IMR-90 (cell line): ENCODE data around the gene YWHAG. TPM values are rescaled to one million over a fixed set of nuclear protein-coding genes. Genes with fewer than 3 reads are reported as not detected.

Experiments used
- ATAC-seq: fragments of 200-7000 bp; cut with Tn5 transposase; 2 replicates; pipeline ENCODE4 v1.9.1; 2020; ENCODE audit warnings: low read depth, mild to moderate bottlenecking, moderate library complexity
- BruUV-seq: library from RNA; stranded (reverse); fragments of 400-500 nt; replicated peaks from 2 replicates; lab custom pipeline; 2021; lab: Mats Ljungman, UMichigan
- CTCF ChIA-PET: fragments of 300-600 bp; formaldehyde crosslinking; extraction: SDS; loops from one replicate; lab custom pipeline; 2021; ENCODE audit warnings: antibody characterized with exemption; lab: Yijun Ruan, JAX
- POLR2A ChIA-PET: fragments of 300-600 bp; sonication (Branson Sonifier 250); formaldehyde crosslinking; loops from one replicate; lab custom pipeline; 2022; ENCODE audit warnings: antibody characterized with exemption; ENCODE audit not compliant: unreplicated experiment; lab: Charles Lee
- DNase-seq: peaks from one replicate; pipeline ENCODE4 v3.0.0; 2013
- H2AFZ ChIP-seq: replicated peaks from 2 replicates; pipeline ENCODE3; 2013; ENCODE audit warnings: low read length, mild to moderate bottlenecking; ENCODE audit not compliant: poor library complexity
- H2AK5ac ChIP-seq: 2 replicates; pipeline ENCODE4 v1.6.1; 2013; ENCODE audit warnings: low read depth, low read length, inconsistent platforms
- H2AK9ac ChIP-seq: replicated peaks from 2 replicates; pipeline ENCODE3; 2013; ENCODE audit warnings: mild to moderate bottlenecking, low read depth, low read length, moderate library complexity; ENCODE audit not compliant: poor library complexity
- H2BK120ac ChIP-seq: 2 replicates; pipeline ENCODE4 v1.6.1; 2013; ENCODE audit warnings: low read depth, low read length, inconsistent platforms
- H2BK15ac ChIP-seq: 3 replicates; pipeline ENCODE4 v1.6.1; 2013; ENCODE audit warnings: low read depth, low read length, inconsistent platforms
- H2BK20ac ChIP-seq: 2 replicates; pipeline ENCODE4 v1.6.1; 2013; ENCODE audit warnings: low read depth, mild to moderate bottlenecking, inconsistent platforms, low read length, moderate library complexity
- H2BK5ac ChIP-seq: 2 replicates; pipeline ENCODE4 v1.6.1; 2013; ENCODE audit warnings: mild to moderate bottlenecking, low read depth, low read length, inconsistent platforms; ENCODE audit not compliant: poor library complexity, severe bottlenecking
- H3K14ac ChIP-seq: replicated peaks from 2 replicates; pipeline ENCODE4 v1.6.1; 2013; ENCODE audit warnings: low read depth, low read length, inconsistent platforms
- H3K18ac ChIP-seq: 2 replicates; pipeline ENCODE4 v1.6.1; 2013; ENCODE audit warnings: low read depth, low read length, control low read depth
- H3K23ac ChIP-seq: 2 replicates; pipeline ENCODE4 v1.6.1; 2013; ENCODE audit warnings: low read depth, low read length, inconsistent platforms
- H3K27ac ChIP-seq: 2 replicates; pipeline ENCODE4 v1.5.1; 2013; ENCODE audit warnings: mild to moderate bottlenecking, control low read depth, low read length; ENCODE audit not compliant: insufficient read depth
- H3K27me3 ChIP-seq: 2 replicates; pipeline ENCODE4 v1.6.1; 2013; ENCODE audit warnings: low read length; ENCODE audit not compliant: control insufficient read depth, insufficient read depth
- H3K36me3 ChIP-seq: 2 replicates; pipeline ENCODE4 v1.6.1; 2013; ENCODE audit warnings: low read length, mixed read lengths; ENCODE audit not compliant: control insufficient read depth, insufficient read depth
- H3K4ac ChIP-seq: 2 replicates; pipeline ENCODE4 v1.6.1; 2013; ENCODE audit warnings: low read depth, low read length, inconsistent platforms
- H3K4me1 ChIP-seq: 2 replicates; pipeline ENCODE4 v1.6.1; 2013; ENCODE audit warnings: low read length, mixed read lengths; ENCODE audit not compliant: control insufficient read depth, insufficient read depth
- H3K4me2 ChIP-seq: 2 replicates; pipeline ENCODE4 v1.6.1; 2013; ENCODE audit warnings: low read depth, mild to moderate bottlenecking, control low read depth, low read length, moderate library complexity
- H3K4me3 ChIP-seq: 2 replicates; pipeline ENCODE4 v1.5.1; 2013; ENCODE audit warnings: low read depth, mild to moderate bottlenecking, control low read depth, low read length, moderate library complexity; ENCODE audit not compliant: insufficient read depth
- H3K56ac ChIP-seq: 2 replicates; pipeline ENCODE4 v1.6.1; 2013; ENCODE audit warnings: low read length, inconsistent platforms; ENCODE audit not compliant: insufficient read depth; ENCODE audit errors: extremely low read depth
- H3K79me1 ChIP-seq, 2 experiments: 2 replicates each; pipeline ENCODE4 v1.6.1; 2013; ENCODE audit warnings: low read length in 2 of 2, inconsistent platforms in 1 of 2, low read depth in 1 of 2
- H3K9ac ChIP-seq: 2 replicates; pipeline ENCODE4 v1.6.1; 2013; ENCODE audit warnings: low read depth, low read length, control low read depth
- H3K9me1 ChIP-seq: 2 replicates; pipeline ENCODE4 v1.6.1; 2013; ENCODE audit warnings: low read length, inconsistent platforms; ENCODE audit not compliant: insufficient read depth
- H3K9me3 ChIP-seq: 2 replicates; pipeline ENCODE4 v1.6.1; 2013; ENCODE audit warnings: low read length; ENCODE audit not compliant: control insufficient read depth, insufficient read depth
- H4K20me1 ChIP-seq: 2 replicates; pipeline ENCODE4 v1.6.1; 2013; ENCODE audit warnings: low read length, inconsistent platforms; ENCODE audit not compliant: insufficient read depth
- H4K5ac ChIP-seq: 2 replicates; pipeline ENCODE4 v1.6.1; 2013; ENCODE audit warnings: mild to moderate bottlenecking, low read depth, low read length, control low read depth
- H4K8ac ChIP-seq, 2 experiments: 2 replicates each; pipeline ENCODE4 v1.6.1; 2013; ENCODE audit warnings: low read depth in 2 of 2, low read length in 2 of 2, control low read depth in 1 of 2, inconsistent platforms in 1 of 2
- H4K91ac ChIP-seq: 2 replicates; pipeline ENCODE4 v1.6.1; 2013; ENCODE audit warnings: low read depth, low read length, inconsistent platforms; ENCODE audit not compliant: insufficient read depth
- BHLHE40 ChIP-seq: fragments of 150-350 bp; IDR thresholded peaks from 2 replicates; pipeline ENCODE4 v1.6.1; 2016; ENCODE audit warnings: mild to moderate bottlenecking, low read depth, low read length
- CHD1 ChIP-seq: IDR thresholded peaks from 2 replicates; pipeline ENCODE4 v1.6.1; 2012; ENCODE audit warnings: low read depth, low read length, improper control_type of control experiment
- CTCF ChIP-seq: conservative IDR thresholded peaks from 2 replicates; pipeline ENCODE4 v1.5.1; 2012; ENCODE audit warnings: mild to moderate bottlenecking, low read depth, low read length, improper control_type of control experiment
- ELK1 ChIP-seq: fragments of 150-350 bp; IDR thresholded peaks from 2 replicates; pipeline ENCODE4 v1.6.1; 2016; ENCODE audit warnings: low read depth, mild to moderate bottlenecking, low read length, moderate library complexity, borderline replicate concordance
- FOS ChIP-seq: fragments of 150-350 bp; IDR thresholded peaks from 2 replicates; pipeline ENCODE4 v1.6.1; 2016; ENCODE audit warnings: low read depth, low read length
- RAD21 ChIP-seq: IDR thresholded peaks from 2 replicates; pipeline ENCODE4 v1.6.1; 2012; ENCODE audit warnings: low read length, improper control_type of control experiment
- RCOR1 ChIP-seq: IDR thresholded peaks from 2 replicates; pipeline ENCODE4 v1.6.1; 2012; ENCODE audit warnings: mild to moderate bottlenecking, low read length, improper control_type of control experiment; ENCODE audit not compliant: insufficient replicate concordance
- RFX5 ChIP-seq: IDR thresholded peaks from 2 replicates; pipeline ENCODE4 v1.8.0; 2012; ENCODE audit warnings: low read depth, mild to moderate bottlenecking, low read length, moderate library complexity
- SMC3 ChIP-seq: fragments of 150-350 bp; IDR thresholded peaks from 2 replicates; pipeline ENCODE4 v1.6.1; 2016; ENCODE audit warnings: low read depth, mild to moderate bottlenecking, antibody characterized with exemption, low read length, moderate library complexity
- USF2 ChIP-seq: fragments of 150-350 bp; IDR thresholded peaks from 2 replicates; pipeline ENCODE4 v1.6.1; 2017; ENCODE audit warnings: mild to moderate bottlenecking, antibody characterized with exemption, low read length, low read depth
- WGBS, 2 experiments: methylation state at CpG; one replicate each; pipeline versions ENCODE4 v1.1.5 to v1.1.7; 2013; ENCODE audit warnings: missing lambda C conversion rate in 2 of 2; ENCODE audit not compliant: insufficient read length in 1 of 2; ENCODE audit errors: extremely low coverage in 2 of 2; 5-methylcytosine and 5-hydroxymethylcytosine counted together
- dilution Hi-C: fragments of 300-500 bp; cut with HindIII; formaldehyde crosslinking; loops from one replicate; pipeline ENCODE4 v1.14.3; 2018; ENCODE audit warnings: low sequenced_read_pairs; ENCODE audit not compliant: unreplicated experiment
- in situ Hi-C: fragments of 300-500 bp; cut with MboI; formaldehyde crosslinking; loops from 3 replicates; pipeline ENCODE4 v1.14.3; 2019; ENCODE audit warnings: low sequenced_read_pairs, inconsistent platforms, mixed read lengths
- intact Hi-C: fragments of 100-400 bp; cut with micrococcal nuclease; formaldehyde crosslinking; loops from 2 replicates; pipeline ENCODE4 v1.10.0; 2022
- polyA plus RNA-seq, 3 experiments: library from polyadenylated mRNA; depleted of rRNA; stranded (reverse); fragments of >200 nt; gene quantifications; 2 replicates each; pipeline ENCODE4 v1.2.3, GENCODE V29; 2012; ENCODE audit warnings: low replicate concordance in 1 of 3
- total RNA-seq: library from RNA; depleted of rRNA; stranded (reverse); fragments of >200 nt; gene quantifications from 2 replicates; pipeline ENCODE4 v1.2.3, GENCODE V29; 2012

The YWHAG gene
- total and polyA plus RNA-seq, 2 of the 4 experiments (the other 2 are of a cell fraction) = 40.1 to 64.9 TPM

GRCh38 chr7:76383089-76383944 is 24.5 kb upstream of the YWHAG start:
- no peaks in the 10 kb centered on the region for H3K27me3 ChIP-seq
- H3K9ac ChIP-seq = no peak overlapping the region
- TF ChIP-seq CHD1 = no peak
- TF ChIP-seq SMC3 = no peak
- no peak for TF ChIP-seq BHLHE40
- TF ChIP-seq RAD21 = no peak
- no peak for TF ChIP-seq CTCF
- TF ChIP-seq RCOR1 = no peak
- TF ChIP-seq ELK1 = no peak
- TF ChIP-seq RFX5 = no peak
- no peak for TF ChIP-seq USF2
- no peak for TF ChIP-seq FOS
- dilution Hi-C loops (no loop called here), in situ Hi-C loops (no loop called here), intact Hi-C loops (no loop called here)
- H2AK5ac ChIP-seq = no peak overlapping the region
- no peak overlapping the region for H2BK15ac ChIP-seq
- no peak overlapping the region for H4K5ac ChIP-seq
- H4K91ac ChIP-seq = no peak overlapping the region
- no peak overlapping the region for H3K4me3 ChIP-seq
- no peak overlapping the region for H3K56ac ChIP-seq
- no peak overlapping the region for H3K23ac ChIP-seq
- no peaks in the 10 kb centered on the region for H3K36me3 ChIP-seq
- peak overlapping the region; percentile 78 for H2AFZ ChIP-seq
- peak overlapping the region; percentile 57; the same call in 1 of the 2 replicates for H3K4ac ChIP-seq
- H4K8ac ChIP-seq = peak overlapping the region in 1 of 2 experiments; percentile 52; a peak in 1 of 4 replicates
- H4K20me1 ChIP-seq = no peaks in the 10 kb centered on the region
- H3K27ac ChIP-seq = no peak overlapping the region
- no peak overlapping the region for H3K14ac ChIP-seq
- no peaks in the 10 kb centered on the region for H3K9me3 ChIP-seq
- H3K4me2 ChIP-seq = no peak overlapping the region
- H2BK5ac ChIP-seq = no peak overlapping the region
- ChIA-PET CTCF (no interaction called here), POLR2A (no interaction called here)
- H3K9me1 ChIP-seq = peaks cover 12% of the 10 kb centered on the region; the same call in 1 of the 2 replicates
- H3K18ac ChIP-seq = no peak overlapping the region
- ATAC-seq = no peak
- 28% methylated on average over 4 of the region's 13 CpGs; no CpG with 5 or more reads in 1 of the 2 experiments for WGBS, 2 experiments
- H3K4me1 ChIP-seq = peaks cover 11% of the 10 kb centered on the region
- no peak overlapping the region; the same call in 1 of the 2 replicates for H2BK20ac ChIP-seq
- DNase-seq = no peak
- no TSS peak for BruUV-seq
- peaks cover 0 to 3% of the 10 kb centered on the region in 2 experiments; a peak in 1 of 4 replicates for H3K79me1 ChIP-seq
- no peak overlapping the region for H2BK120ac ChIP-seq
- no peak overlapping the region for H2AK9ac ChIP-seq
